Sigmoid colon (tissue), 4 donors: Measurements from ENCODE around the gene NME8.

Source experiments
- EP300 ChIP-seq, 4 donors: sonication (generic); formaldehyde crosslinking; IDR thresholded peaks; one replicate each; pipeline ENCODE4 v1.6.1; 2017; ENCODE audit warnings: antibody characterized with exemption in 4 of 4
- POLR2AphosphoS5 ChIP-seq, 4 donors: sonication (generic); formaldehyde crosslinking; IDR thresholded peaks; one replicate each; pipeline ENCODE4 v1.6.1; 2017; ENCODE audit warnings: antibody characterized with exemption in 4 of 4
- TF ChIP-seq, protein P1 (sequence below), 4 experiments: fragments of 450-650 bp in 3 of 4; fragments of 200-600 bp in 1 of 4; IDR thresholded peaks; one replicate each; pipeline ENCODE4 v1.5.1; 2016 to 2019; ENCODE audit warnings: antibody characterized with exemption in 4 of 4, mild to moderate bottlenecking in 3 of 4, moderate library complexity in 2 of 4

GRCh38 chr7:37928878-37929277 is 80.5 kb downstream of the NME8 start:
- TF ChIP-seq, protein P1, sequence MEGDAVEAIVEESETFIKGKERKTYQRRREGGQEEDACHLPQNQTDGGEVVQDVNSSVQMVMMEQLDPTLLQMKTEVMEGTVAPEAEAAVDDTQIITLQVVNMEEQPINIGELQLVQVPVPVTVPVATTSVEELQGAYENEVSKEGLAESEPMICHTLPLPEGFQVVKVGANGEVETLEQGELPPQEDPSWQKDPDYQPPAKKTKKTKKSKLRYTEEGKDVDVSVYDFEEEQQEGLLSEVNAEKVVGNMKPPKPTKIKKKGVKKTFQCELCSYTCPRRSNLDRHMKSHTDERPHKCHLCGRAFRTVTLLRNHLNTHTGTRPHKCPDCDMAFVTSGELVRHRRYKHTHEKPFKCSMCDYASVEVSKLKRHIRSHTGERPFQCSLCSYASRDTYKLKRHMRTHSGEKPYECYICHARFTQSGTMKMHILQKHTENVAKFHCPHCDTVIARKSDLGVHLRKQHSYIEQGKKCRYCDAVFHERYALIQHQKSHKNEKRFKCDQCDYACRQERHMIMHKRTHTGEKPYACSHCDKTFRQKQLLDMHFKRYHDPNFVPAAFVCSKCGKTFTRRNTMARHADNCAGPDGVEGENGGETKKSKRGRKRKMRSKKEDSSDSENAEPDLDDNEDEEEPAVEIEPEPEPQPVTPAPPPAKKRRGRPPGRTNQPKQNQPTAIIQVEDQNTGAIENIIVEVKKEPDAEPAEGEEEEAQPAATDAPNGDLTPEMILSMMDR (IDR thresholded peaks at IDR 0.05) = no peak
- TF ChIP-seq POLR2AphosphoS5 (IDR thresholded peaks at IDR 0.05) = no peak
- no peak for TF ChIP-seq EP300 (IDR thresholded peaks at IDR 0.05)
